HG03095 (cell line): ENCODE measurements around the gene EPHA3.
A peak's percentile ranks its signal among the peaks of the same experiment; 100 is the strongest.

Source experiments
- ATAC-seq: cut with Tn5 transposase; IDR thresholded peaks from one replicate; pipeline ENCODE4 v1.9.1; 2021; ENCODE audit warnings: moderate library complexity; ENCODE audit not compliant: unreplicated experiment

EPHA3 gene

DNA sequence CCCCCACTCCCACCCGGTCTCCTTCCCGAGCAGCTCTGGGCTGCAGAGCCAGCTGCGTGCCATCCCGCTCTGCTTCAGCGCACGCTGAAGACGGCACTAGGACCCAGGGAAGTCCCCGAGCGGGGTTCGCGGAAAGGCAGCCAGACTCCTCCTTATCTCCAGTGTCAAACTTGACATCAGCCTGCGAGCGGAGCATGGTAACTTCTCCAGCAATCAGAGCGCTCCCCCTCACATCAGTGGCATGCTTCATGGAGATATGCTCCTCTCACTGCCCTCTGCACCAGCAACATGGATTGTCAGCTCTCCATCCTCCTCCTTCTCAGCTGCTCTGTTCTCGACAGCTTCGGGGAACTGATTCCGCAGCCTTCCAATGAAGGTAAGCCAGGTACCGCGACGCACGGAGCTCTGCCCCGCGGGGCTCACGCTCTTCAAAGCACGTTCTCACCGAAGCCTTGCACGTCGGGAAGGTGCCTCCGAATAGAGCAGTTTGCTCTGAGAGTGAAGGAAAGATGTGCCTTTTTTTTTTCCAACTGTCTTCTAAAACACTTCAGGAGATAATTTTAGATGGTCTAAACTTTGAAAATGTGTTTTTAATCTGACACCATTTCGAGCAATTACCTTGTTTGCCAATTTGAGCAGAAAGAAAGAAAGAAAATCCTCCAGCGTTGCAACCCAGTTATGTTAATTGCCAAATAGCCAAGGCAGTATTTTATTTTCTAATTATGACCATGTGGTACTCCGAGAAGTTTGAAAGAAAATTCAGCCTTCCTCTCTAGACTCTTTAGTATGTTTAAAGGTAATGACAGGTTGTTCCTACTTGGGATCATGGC lies at the start of gene EPHA3:
Gene EPHA3 (plus strand): TSS at position 161 of the 830 bp plus-strand sequence. CDS start 128 bp downstream, at position 289.
- ATAC-seq, result peak; percentile 93

DNA sequence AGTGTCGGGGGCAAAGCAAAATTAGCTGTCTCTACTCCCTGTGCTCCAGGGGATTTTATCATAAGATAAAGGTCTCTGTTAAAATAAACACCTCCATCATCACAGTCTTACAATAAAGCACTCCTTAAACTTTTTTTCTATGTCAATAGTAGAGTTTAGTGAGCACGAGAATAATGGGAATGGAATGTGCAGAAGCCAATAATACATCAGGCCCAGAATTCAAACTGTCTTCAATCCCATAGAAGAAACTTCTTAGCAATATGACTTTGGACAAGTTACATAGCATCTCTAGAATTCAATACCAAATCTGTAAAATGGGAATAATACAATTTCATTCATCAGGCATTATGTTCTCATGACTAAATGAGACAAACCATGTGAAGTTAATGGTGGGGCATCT lies 49.0 kb upstream of the EPHA3 start:
- ATAC-seq, result no peak

DNA sequence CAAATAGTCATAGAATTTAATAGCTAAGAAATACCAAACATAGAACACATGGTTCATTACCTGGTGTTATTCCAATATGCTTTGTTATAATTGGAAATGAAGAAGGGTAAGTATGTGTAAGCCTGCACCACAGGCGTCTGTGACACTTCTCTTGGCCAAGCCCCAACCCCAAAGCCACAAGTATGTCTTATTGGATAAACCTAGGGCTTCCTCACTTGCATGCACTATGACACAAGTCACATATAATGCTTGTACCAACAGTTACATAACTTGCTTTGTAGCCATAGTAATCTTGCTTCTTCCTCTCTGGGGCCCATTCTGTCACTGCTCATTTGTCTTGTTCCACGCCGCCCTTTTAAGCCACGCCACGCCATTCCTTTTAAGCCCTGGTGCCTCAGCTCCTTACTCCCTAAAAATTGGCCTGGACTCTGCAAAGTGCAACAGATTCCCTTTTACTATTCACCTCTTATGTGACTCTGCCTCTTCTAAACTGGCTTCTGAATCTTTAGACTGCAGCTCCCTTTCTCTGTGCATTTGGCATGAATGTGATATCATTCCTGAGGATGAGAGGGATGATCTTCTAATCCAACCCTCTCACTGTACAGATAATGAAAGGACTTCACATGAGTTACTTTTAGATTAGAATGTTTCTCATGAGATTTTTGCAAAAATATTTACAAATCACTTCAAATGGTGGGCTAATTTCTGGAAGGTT lies 48.1 kb upstream of the EPHA3 start:
- ATAC-seq, result no peak

DNA sequence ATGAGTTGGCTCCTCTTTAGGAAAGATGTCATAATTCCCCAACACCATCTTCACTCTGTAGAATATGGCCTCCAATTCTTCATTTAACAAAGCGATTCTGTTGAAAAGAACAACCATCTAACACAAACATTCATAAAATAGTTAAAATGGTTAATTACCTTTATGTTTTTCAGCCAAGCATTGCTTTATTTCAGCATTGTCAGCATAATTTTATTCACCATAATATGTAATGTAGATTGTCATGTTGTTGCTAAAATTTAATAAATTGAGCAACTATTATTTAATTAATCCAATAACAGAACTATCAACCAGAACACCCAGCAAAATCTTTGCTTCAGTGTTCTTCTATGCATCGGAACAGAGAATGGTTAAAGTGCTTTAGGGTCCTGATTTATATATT lies 46.2 kb upstream of the EPHA3 start:
- no peak for ATAC-seq

DNA sequence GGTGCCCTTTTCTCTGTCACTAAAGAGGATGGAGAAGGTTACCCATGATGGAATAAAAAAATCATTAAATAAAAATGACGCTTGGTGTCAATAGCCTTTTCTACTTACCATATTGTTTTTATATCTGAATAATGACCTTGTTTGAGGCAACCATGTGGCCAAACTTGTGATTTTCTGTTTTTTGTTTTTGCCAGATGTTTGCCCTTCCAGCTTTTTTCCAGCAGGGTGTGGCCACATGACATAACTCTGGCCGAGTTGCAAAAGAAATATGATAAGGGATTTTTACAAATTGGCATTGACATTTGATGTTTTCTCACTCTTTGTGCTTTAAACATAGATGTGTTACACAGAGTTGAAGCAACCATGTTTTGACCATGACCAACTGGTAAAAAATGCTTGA lies 39.7 kb upstream of the EPHA3 start:
- ATAC-seq, result no peak

DNA sequence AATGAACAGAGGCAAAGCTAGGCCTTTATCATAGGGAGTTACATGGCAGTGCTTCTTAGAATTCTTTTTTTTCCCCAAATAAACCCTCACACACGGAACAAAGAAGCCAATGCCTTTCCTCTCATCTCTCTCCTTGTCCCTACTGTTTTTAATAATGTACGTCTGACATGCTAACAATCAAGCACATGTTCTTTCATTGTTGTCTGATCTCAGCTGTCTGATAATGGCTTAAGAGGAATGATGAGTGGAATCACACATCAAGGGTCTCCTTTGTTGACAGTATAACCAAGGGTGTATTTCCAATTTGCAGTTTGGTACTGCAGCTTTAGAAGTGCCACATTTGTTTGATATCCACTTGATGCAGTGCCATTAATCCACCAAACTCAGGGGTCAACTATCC lies 34.8 kb upstream of the EPHA3 start:
- no peak for ATAC-seq

DNA sequence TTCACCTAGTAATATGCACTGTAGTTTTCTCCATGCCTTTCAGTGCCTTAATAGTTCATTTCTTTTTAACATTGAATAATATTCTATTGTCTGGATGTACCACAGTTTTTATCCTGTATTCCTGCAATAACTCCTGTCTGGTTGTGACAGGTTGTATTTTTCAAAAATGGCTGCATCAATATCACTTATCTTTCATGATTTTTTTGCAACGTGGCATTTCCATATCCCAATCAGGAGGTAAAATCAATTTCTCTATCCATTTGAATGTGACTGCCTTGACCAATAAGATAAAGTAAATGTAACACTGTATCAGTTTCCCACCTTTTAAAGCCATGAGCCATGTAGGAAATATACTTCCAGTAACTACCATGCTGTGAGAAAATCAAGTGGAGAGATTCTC lies 27.5 kb upstream of the EPHA3 start:
- no peak for ATAC-seq

DNA sequence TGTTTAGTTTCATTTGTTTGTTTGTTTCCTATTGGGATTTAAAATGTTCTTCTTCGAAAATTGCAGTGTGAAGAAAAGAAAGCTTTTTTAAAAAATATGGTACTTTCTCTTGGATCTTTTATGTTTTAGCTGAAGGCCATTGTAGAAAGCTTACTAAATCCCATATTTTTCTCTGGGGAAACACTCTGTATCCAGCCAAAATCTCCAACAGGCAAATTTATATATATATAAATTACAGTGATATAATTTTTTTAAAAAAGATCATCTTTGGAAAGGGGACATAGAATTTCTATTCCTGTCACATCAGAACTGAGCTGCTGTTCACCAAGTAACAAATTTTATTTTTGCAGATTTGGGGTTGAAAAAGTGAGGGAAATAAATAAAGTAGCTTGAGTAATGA lies 19.6 kb upstream of the EPHA3 start:
- no peak for ATAC-seq

DNA sequence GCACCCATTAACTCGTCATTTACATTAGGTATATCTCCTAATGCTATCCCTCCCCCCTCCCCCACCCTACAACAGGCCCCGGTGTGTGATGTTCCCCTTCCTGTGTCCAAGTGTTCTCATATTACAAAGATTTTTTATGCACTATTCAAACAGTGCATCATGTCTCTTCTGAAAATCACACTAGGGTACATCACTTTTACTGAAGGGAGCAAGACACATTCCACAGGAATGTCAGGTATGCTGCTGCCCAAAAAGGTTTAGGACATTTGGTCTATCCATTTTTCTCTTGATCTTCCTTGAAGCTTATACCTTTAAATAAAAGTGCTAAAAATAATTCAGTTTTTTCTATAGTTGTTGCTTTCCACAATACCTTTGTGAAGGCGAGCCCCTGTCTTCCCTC lies 9.2 kb upstream of the EPHA3 start:
- ATAC-seq, result no peak

DNA sequence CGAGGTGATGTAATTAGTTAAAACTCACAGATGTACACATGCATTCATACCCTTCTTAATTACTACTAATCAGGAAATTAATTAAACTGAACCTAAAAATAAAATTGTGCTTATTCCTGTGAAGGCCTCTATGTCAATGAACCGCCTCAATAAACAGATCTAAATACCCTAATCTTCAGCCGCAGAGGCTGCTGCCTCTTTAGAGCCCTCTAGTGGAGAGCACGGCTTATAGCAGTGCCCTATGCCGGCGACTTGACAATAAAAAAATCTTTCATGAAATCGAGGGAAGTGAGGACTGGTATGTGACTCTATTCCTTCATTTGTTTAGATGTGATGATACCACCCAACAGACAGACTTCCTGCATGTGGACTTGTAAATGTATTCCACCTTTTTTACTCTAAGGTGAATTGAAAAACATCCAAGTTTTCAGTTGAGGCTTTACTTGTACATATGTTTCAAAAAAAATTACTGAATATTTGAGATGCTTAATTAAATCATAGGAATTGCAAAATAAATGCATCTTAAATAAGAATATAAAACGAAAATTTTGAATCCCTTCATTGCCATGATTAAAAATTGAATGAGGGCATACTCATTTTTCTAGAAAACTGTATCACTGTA lies 8.3 kb upstream of the EPHA3 start:
- peak; percentile 97 for ATAC-seq

DNA sequence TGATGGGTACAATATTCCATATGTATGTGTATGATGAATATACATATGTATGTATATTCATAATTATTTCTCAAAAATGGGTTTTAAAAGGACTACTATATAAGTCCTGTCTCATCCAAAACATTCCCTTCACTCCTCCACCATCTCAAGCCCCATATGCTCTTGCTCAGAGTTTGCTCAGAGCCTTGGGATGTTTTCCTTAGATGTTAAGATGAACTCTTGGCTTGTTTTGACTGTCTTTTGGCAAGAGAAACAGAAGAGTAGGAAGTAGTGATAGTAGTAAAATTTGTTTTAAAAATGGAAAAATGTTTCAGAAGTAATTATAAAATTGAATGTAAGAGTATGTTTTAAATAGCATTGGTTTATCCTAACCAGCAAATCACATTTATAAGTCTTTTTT lies 6.2 kb upstream of the EPHA3 start:
- no peak for ATAC-seq

DNA sequence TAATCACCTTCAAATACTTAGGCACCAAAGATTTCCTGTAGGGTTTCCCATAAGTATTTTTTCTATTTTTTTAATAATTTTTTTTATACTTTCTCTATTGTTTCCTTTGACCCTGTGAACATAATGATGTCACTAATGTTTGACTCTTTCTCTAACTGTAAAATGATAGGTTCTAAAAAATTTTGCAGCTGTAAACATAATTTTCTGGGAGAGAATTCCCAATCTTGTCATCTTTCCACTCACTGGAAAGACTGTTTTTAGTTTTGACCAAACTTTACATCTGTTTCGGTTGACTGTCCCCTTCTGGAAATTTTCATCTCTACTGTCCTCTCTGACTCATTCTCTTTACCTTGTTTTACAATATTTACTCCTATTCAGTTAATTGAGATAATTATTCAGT lies 5.5 kb upstream of the EPHA3 start:
- no peak for ATAC-seq

DNA sequence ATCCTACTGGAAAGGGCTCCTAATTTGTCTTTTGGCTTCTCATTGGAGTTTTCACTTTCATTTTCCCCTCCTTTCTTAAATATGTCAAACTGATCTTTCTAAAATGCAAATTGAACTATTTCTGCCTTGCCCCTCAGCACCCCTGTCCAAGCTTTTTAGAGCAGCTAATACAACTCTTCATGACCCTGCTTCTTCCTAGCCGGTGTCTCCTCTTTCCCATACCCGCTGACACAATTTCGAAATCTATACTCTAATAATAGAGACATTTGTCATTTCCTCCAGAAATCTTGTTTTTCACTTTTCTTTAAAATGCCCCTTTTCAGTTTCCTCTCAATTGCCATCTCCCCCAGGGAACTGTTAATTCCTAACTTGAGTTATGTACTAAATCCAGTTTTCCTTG lies 2.9 kb upstream of the EPHA3 start:
- no peak for ATAC-seq

DNA sequence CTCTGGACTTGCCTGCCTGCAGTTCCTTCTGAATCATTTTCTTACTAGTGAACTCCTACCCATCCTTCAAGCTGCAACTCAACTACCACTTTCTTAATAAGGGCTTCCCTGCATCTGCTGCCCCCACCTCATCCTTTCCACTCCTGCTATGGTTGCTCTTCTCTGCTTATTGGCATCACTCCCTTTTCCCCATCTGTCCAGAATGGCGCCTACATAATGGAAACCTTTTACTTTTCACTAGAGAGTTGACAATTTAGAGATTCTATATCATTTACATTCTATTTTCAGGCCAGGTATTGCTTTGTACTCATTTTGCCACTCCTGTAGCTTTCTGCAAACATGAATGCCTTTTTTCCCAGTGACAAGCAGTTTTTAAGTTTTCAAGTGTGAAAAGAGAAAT lies 1.9 kb upstream of the EPHA3 start:
- no peak for ATAC-seq

DNA sequence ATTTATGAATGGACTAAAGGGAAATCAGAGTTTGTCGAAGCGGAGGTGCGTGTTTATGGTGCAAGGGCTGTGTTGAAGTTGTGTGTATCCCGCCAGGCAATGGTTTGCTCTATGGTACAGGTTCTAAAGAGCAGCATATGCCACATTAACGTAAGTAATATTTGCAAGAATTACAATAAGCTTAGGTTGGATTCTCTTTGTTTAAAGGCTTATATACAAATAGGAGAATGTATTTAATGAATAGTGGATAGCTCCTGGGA lies 800 bp downstream of the EPHA3 start:
- ATAC-seq, result no peak

DNA sequence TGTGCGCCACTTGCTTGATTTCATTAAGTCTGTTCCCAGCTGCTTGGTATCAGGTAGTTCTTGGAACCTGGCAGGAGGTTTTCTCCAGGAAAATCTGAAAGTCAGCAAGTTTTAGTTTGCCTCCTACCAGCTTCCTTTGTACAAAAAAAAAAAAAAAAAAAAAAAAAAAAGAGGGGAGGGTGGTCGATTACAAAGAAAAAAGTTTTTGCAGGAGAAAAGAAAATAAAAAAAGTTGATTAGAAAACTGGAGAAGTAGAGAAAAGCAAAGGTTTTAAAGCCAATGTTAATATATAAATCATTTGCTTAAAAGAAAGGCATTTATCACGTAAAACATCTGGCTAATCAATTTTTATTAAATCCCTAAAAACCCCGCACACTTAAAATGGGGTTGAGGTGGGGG lies 5.9 kb downstream of the EPHA3 start:
- no peak for ATAC-seq

DNA sequence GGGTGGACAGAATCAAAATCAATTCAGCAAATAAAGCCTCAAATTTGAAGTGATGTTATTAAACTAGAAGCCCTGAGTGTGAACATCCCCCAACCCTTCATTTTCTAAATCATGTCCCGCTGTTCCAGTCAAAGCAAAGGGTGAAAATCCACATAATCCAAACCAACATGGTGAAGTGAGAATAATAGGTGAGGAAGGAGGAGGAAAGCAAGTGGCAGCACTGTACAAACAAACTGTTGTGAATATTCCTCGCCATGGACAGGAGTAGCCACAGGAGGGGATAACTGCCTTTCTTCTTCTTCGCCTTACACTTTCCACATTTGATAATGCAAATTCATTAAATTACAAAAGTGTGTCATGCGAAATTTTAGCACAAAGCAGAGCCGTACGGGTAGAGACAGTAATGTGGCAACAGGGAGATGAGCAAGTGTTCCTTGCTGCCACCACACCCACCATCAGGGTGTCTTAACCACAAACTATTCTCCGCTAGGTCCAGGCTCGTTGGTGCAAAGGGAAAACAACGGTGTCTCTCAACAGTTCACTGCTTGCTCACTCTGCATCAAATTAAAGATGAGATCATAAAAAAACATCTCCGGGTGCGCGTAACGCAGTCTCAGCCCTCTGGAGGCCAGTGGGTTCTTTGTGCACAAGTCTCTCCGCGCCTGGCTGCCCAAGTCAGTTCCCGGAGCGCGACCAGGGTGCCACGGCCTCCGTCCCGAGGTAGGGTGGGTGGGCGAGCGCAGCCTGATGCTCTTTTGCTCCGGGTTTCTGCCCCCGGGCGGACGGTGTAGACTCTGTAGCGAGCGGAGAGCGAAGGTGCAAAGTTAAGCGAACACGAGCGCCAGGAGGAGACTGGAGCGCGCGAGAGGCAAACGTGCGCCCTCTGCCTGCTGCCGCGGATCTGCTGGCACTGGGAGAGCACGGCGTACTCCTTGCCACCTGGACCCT lies 6.7 kb downstream of the EPHA3 start:
- peak; percentile 77 for ATAC-seq

DNA sequence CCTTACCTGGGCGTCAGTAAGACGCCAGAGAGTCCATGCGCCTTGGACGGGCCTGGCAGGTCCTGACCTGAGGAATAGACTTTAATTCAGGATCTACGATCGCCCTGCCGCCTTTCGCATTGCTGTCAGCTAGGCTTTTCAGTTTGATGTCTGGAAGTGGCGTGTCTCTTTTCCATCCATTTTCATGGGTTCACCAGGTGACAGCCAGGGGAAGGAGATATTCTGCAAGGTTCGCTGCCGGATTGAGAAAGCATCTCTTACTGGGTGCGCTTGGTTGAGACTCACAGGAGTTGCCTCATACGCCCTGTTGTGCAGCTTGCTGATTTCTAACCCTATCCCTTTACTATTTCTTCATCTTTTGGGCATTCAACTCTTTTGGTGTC lies 7.4 kb downstream of the EPHA3 start:
- no peak for ATAC-seq

DNA sequence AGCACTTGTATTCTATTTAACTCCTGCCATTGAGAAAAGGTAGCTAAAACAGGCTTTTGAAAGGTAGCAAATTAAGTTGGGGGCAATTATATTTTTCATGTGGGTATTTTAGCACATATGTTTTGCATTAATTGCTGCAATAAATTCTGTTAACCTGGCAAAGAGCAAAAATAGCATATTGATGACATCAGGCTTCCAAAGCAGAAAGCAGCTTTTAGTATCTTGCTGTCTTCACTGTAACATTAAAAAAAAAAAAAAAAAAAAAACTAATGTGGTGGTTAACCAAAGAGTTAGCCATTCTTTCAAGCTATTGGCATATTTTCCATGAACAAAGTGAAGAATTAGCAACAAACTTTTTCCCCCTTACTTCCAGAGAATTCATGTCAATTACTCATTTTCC lies 9.1 kb downstream of the EPHA3 start:
- ATAC-seq, result no peak

DNA sequence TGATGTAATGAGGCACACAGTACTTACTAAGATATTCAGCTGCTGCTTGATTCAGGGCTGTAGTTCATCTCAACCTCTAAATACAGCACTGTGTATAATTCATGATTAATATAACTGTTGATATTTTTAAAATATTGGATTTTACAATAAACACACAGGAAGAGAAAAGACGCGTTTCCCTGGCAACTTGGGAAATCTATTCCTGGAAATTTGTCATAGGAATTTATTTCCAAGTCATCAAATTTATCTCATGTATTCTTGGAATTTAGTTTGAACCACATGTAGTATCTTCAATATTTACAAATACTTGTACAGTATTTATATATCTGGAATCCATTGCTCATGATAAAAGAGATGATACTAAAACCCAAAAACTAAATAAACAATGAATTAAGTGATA lies 30.6 kb downstream of the EPHA3 start:
- ATAC-seq, result no peak

DNA sequence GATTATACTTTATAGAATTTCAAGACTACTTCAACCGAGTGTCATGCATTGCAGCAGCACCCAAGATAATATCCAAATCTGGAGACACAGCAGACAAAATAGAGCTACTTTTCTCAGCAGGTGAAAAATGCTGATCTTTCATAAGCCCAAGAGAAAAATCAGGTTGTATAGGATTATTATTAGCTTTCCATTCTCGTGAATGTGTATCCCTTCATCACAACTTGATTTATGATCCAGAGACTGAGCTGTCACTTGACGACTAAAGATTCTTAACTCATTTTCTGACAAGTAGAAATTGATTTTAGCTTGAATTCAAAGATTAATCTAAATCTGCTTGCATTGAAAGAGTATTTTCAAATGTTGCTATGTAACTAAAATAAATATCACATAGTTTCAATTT lies 32.4 kb downstream of the EPHA3 start:
- no peak for ATAC-seq
